Neural progenitor cell (in vitro differentiated cells): ENCODE data around the gene MRPL38.

Source experiments
- EZH2 ChIP-seq: fragments of 200-600 bp; sonication (generic); IDR thresholded peaks from 2 replicates; pipeline ENCODE4 v1.6.1; 2017; ENCODE audit warnings: antibody characterized with exemption, mild to moderate bottlenecking, moderate library complexity
- EZH2phosphoT487 ChIP-seq: fragments of 200-600 bp; sonication (generic); IDR thresholded peaks from 2 replicates; pipeline ENCODE4 v1.6.1; 2017; ENCODE audit warnings: antibody characterized with exemption
- TF ChIP-seq, protein P1 (sequence below): fragments of 200-600 bp; sonication (generic); IDR thresholded peaks from 2 replicates; pipeline ENCODE4 v1.5.1; 2017; ENCODE audit warnings: antibody characterized with exemption, mild to moderate bottlenecking

GRCh38 chr17:75908201-75908600 is 3.5 kb upstream of the MRPL38 start:
- TF ChIP-seq EZH2 = no peak
- TF ChIP-seq, protein P1, sequence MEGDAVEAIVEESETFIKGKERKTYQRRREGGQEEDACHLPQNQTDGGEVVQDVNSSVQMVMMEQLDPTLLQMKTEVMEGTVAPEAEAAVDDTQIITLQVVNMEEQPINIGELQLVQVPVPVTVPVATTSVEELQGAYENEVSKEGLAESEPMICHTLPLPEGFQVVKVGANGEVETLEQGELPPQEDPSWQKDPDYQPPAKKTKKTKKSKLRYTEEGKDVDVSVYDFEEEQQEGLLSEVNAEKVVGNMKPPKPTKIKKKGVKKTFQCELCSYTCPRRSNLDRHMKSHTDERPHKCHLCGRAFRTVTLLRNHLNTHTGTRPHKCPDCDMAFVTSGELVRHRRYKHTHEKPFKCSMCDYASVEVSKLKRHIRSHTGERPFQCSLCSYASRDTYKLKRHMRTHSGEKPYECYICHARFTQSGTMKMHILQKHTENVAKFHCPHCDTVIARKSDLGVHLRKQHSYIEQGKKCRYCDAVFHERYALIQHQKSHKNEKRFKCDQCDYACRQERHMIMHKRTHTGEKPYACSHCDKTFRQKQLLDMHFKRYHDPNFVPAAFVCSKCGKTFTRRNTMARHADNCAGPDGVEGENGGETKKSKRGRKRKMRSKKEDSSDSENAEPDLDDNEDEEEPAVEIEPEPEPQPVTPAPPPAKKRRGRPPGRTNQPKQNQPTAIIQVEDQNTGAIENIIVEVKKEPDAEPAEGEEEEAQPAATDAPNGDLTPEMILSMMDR = no peak
- no peak for TF ChIP-seq EZH2phosphoT487
